Fibroblast of pulmonary artery (primary cell): ENCODE measurements around the gene TMEM143.

Experiments
- DNase-seq: peaks from one replicate; pipeline ENCODE4 v3.0.0-alpha.2; 2010; ENCODE audit warnings: low read depth
- H3K4me3 ChIP-seq: replicated peaks from 2 replicates; pipeline ENCODE4 v1.5.1; 2011; ENCODE audit warnings: low read depth, mild to moderate bottlenecking, control low read depth, low read length, moderate library complexity
- TF ChIP-seq, protein P1 (sequence below): IDR thresholded peaks from 2 replicates; pipeline ENCODE4 v1.5.1; 2011; ENCODE audit warnings: mild to moderate bottlenecking, control low read depth, low read length, inconsistent platforms; ENCODE audit errors: missing control alignments

The TMEM143 gene

DNA sequence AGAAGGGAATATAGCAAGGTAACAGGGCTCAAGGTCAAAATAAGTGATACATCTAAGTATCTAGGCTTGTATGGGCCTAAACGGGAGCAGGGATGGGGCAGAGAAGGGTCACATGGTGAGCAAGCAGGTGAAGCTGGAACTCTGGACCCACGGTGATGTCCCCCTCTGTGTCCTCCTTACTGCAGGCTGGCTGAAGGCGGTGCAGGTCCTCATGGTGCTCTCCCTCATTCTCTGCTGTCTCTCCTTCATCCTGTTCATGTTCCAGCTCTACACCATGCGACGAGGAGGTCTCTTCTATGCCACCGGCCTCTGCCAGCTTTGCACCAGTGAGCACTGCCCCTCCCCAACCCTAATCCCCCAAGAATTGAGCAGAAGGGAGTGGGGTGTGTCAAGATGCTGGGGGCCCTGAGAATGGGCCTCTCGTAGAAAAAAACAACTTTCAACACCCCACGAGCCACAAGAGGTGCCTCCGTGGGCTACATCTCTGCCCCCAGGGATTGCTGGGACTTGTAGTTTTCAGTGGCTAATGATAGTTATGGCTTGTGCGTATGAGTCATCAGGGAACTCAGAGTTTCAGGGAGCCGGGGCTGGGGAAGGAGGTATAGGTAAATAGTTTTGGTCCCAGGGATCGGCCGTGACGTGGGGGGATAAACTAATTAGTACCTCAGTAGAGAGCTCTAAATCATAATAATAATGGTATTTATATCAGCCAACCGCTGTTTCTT is 34.4 kb downstream of the TMEM143 start:
- peak; percentile 44 for DNase-seq
- H3K4me3 ChIP-seq, result no peak overlapping the region
- TF ChIP-seq, protein P1, sequence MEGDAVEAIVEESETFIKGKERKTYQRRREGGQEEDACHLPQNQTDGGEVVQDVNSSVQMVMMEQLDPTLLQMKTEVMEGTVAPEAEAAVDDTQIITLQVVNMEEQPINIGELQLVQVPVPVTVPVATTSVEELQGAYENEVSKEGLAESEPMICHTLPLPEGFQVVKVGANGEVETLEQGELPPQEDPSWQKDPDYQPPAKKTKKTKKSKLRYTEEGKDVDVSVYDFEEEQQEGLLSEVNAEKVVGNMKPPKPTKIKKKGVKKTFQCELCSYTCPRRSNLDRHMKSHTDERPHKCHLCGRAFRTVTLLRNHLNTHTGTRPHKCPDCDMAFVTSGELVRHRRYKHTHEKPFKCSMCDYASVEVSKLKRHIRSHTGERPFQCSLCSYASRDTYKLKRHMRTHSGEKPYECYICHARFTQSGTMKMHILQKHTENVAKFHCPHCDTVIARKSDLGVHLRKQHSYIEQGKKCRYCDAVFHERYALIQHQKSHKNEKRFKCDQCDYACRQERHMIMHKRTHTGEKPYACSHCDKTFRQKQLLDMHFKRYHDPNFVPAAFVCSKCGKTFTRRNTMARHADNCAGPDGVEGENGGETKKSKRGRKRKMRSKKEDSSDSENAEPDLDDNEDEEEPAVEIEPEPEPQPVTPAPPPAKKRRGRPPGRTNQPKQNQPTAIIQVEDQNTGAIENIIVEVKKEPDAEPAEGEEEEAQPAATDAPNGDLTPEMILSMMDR, result no peak

DNA sequence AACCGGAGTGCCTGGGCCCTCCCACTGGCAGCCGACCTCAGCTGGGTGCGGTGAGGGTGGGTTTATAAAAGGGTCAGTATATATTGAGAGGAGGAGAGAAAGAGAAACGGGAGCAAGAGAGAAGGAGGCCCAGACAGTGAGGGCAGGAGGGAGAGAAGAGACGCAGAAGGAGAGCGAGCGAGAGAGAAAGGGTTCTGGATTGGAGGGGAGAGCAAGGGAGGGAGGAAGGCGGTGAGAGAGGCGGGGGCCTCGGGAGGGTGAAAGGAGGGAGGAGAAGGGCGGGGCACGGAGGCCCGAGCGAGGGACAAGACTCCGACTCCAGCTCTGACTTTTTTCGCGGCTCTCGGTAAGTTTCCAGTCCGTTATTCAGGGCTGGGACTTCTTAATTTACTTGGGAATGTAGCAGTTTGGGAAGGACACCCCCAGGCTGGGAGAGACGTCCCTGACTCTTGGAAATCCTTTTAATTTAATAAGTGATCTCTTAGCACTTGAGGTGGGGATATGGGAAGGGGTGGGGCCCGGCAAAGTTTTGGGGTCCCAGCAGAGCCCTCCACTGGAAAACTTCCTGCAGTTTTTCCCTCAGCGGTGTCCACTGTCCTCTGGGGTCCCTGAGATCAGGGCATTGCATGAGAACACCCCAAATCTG is 38.4 kb downstream of the TMEM143 start, which contains the start of gene EMP3:
EMP3 (plus strand) TSS at position 288 of the 646 bp plus-strand sequence. CDS start 1,293 bp downstream, outside the sequence.
- TF ChIP-seq, protein P1, result no peak
- peak; percentile 94 for DNase-seq

DNA sequence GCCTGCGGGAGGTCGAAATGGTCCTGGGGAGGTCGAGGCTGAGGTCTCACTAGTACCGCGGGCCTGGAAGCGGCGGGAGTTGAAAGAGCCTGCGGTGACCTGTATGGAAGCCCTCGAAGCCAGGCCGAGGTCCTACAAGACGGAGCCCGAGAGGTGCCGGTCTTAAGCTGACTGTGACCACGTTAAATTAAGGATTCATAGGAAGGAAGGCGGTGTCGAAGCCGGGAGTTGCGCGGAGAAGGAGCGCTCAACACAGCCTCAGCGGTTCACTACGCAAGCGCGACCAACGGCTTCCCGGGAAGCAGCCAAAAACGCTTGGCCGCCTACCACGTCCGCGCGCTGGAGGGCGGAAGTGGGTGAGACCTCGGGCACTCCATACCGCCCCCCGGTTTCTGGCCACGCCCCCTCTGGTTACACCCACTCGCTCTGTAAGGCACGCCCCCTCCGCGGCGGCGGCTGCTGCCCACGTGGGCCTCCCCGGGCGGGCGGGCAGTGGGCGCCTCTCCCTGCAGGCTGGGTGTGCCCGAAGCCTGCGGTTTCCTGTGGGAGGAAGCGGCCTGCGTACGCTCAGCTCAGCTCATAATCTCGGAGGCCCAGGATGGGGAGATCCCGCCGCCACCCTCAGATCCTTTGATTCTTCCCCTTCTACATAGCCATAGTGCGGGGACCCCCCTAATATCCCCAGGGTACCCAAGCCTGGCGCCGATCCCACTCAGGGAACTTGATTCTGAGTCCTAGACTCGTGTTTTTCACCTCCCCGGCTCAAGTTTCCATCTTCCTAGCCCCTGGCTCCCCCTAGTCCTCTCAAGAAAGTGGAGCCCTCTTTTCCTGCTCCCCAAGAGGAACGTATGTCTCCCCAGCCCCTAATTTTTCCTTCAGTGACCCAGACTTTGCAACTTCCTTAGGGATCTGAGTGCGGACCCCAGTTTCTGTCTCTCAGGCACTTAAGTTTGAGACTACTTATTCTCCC is 41.8 kb downstream of the TMEM143 start:
- TF ChIP-seq, protein P1, result no peak
- H3K4me3 ChIP-seq, result peak overlapping the region; percentile 62
- peak; percentile 99 for DNase-seq

More for the DNA sequence above, 38.4 kb downstream of the TMEM143 start, which contains the start of gene EMP3:
- peak within 1 kb of the TSS; percentile 92 for H3K4me3 ChIP-seq

DNA sequence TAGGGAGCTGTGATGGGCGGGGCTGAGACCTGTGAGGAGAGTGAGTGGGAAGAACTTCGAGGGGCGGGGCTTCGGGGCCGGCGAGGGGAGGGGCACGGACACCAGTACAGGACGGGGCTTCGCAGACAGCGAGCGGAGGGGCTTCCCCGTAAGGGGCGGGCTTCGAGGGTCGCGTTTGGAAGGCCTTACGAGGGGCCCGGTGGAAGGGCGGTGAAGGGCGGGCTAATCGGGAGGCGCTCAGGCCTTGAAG is 42.4 kb downstream of the TMEM143 start:
- TF ChIP-seq, protein P1, result no peak
- peak; percentile 93 for DNase-seq
- peak overlapping the region; percentile 62 for H3K4me3 ChIP-seq

DNA sequence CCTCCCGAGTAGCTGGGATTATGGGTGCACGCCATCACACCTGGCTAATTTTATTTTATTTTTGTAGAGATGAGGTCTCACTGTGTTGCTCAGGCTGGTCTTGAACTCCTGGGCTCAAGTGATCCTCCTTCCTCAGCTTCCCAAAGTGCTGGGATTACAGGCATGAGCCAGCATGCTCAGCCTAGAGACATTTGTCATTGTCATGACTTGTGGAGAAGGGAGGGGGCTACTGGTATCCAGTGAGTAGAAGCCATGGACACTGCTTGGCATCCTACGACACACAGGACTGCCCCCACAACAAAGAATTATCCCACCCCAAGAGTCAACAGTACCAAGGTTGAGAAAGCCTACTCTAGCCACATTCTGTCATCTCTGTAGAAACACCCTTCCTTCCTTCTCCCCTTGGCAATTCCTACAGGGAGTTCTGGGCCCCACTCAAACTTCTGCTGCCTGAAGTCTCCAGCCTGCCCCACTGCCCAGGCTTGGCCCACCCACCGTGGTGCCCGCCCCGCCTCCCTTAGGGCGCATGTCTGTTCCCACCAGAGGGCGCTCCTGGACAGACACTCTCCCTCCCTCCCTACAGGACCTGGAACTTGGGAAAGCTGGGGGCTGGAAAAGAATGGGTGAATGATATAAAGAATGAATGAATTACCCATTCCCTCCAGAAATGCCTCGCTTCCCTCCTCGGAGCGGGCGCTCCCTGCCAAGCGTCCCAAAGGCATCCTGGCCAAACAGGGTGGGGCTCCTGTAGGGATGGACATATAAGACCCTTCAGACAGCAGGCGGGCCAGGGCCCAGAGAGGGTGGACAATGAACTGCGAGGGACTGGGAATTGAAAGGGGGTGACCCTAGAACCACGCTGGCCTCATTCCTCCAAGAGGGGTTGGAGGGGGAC is 43.8 kb downstream of the TMEM143 start:
- TF ChIP-seq, protein P1, result peak; percentile 82
- no peak overlapping the region for H3K4me3 ChIP-seq
- DNase-seq, result peak; percentile 87
